Bronchial epithelial cell (primary cell): ENCODE results near the gene ATP1A4. TPM values are rescaled to one million over a fixed set of nuclear protein-coding genes. Genes with fewer than 3 reads are reported as not detected.

Source experiments
- DNase-seq: peaks from one replicate; pipeline ENCODE4 v3.0.0-alpha.2; 2010; ENCODE audit warnings: low read depth
- FAIRE-seq: peaks from 2 replicates; lab custom pipeline; 2011; peaks lifted over from hg19 to GRCh38; lab: Jason Lieb, UNC
- H3K27me3 ChIP-seq: 2 replicates; pipeline ENCODE4 v1.5.1; 2011; ENCODE audit warnings: low read length; ENCODE audit not compliant: control insufficient read depth, insufficient read depth
- H3K36me3 ChIP-seq: 2 replicates; pipeline ENCODE4 v1.5.1; 2011; ENCODE audit warnings: low read length; ENCODE audit not compliant: control insufficient read depth, insufficient read depth
- H3K4me3 ChIP-seq: 2 replicates; pipeline ENCODE4 v1.5.1; 2011; ENCODE audit warnings: mild to moderate bottlenecking, low read depth, low read length, control low read depth
- CTCF ChIP-seq: IDR thresholded peaks from 2 replicates; pipeline ENCODE4 v1.5.1; 2011; ENCODE audit warnings: mild to moderate bottlenecking, moderate library complexity, low read length, control low read depth, inconsistent platforms; ENCODE audit not compliant: insufficient read depth, severe bottlenecking
- total RNA-seq: library from RNA; depleted of rRNA; stranded (reverse); fragments of >200 nt; gene quantifications from 2 replicates; pipeline ENCODE4 v1.2.1, GENCODE V29; 2014

The ATP1A4 gene
- total RNA-seq, 1 donor from 2014 or later = not detected

- Histone ChIP-seq H3K27me3 (no peaks in the 10 kb centered on the region), H3K4me3 (no peak overlapping the region), H3K36me3 (peaks cover 13% of the 10 kb centered on the region)
- DNase-seq (peak; percentile 46), FAIRE-seq (no peak)
- TF ChIP-seq CTCF = no peak
Observed at GRCh38 chr1:160225345-160225744, 73.9 kb downstream of the ATP1A4 start.

GRCh38 chr1:160226623-160227022 lies 75.2 kb downstream of the ATP1A4 start:
- H3K4me3 ChIP-seq = no peak overlapping the region
- no peak for DNase-seq
- TF ChIP-seq CTCF = no peak
- peaks cover 12% of the 10 kb centered on the region for H3K36me3 ChIP-seq
- no peaks in the 10 kb centered on the region for H3K27me3 ChIP-seq
- FAIRE-seq = no peak

GRCh38 chr1:160227034-160227433 lies 75.6 kb downstream of the ATP1A4 start:
- no peak overlapping the region for H3K4me3 ChIP-seq
- no peak for FAIRE-seq
- no peak for DNase-seq
- no peak for TF ChIP-seq CTCF
- peaks cover 14% of the 10 kb centered on the region for H3K36me3 ChIP-seq
- no peaks in the 10 kb centered on the region for H3K27me3 ChIP-seq

- Histone ChIP-seq H3K36me3 (peaks cover 14% of the 10 kb centered on the region), H3K4me3 (no peak overlapping the region), H3K27me3 (no peaks in the 10 kb centered on the region)
- FAIRE-seq (no peak), DNase-seq (no peak)
- no peak for TF ChIP-seq CTCF
Observed at GRCh38 chr1:160227561-160227960, 76.2 kb downstream of the ATP1A4 start.

- no peak for FAIRE-seq
- TF ChIP-seq CTCF = no peak
- H3K4me3 ChIP-seq = no peak overlapping the region
- H3K27me3 ChIP-seq = no peaks in the 10 kb centered on the region
- H3K36me3 ChIP-seq = peaks cover 11% of the 10 kb centered on the region
- no peak for DNase-seq
Observed at GRCh38 chr1:160228431-160228830, 77.0 kb downstream of the ATP1A4 start.

GRCh38 chr1:160232911-160233310 lies 81.5 kb downstream of the ATP1A4 start:
- no peak for FAIRE-seq
- Histone ChIP-seq H3K36me3 (peaks cover 9% of the 10 kb centered on the region), H3K4me3 (no peak overlapping the region), H3K27me3 (no peaks in the 10 kb centered on the region)
- no peak for DNase-seq
- TF ChIP-seq CTCF = no peak
